ENCODE measurements around the gene FBLL1.
A peak's percentile ranks its signal among the peaks of the same experiment; 100 is the strongest.
"Not testable (repeated sequence)": the region's sequence is repeated elsewhere in the genome, so short reads cannot be mapped to it uniquely, and the experiment has no call there.

The FBLL1 gene

GRCh38 chr5:168528521-168529373 is at the start of gene FBLL1:
FBLL1 (plus strand) TSS chr5:168529305; CDS start chr5:168529505, 200 bp downstream.
- peak; percentile 38 for DNase-seq

DNA sequence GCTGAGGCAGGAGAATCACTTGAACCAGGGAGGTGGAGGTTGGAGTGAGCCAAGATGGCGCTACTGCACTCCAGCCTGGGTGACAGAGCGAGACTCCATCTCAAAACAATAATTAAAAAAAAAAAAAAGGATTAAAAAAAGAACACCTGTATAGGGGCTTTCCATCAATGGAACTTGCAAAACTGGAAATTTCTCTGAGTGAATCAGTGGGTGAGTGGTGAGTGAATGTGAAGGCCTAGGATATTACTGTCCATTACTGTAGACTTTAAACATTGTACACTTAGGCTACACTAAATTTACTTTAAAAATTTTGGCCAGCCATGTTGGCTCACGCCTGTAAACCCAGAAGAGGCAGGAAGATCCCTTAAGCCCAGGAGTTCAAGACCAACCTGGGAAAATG is 48.5 kb upstream of the FBLL1 start:
- DNase-seq: no peak

- no peak for DNase-seq
These were observed 47.7 kb upstream of the FBLL1 start for GRCh38 chr5:168481330-168481788.

DNA sequence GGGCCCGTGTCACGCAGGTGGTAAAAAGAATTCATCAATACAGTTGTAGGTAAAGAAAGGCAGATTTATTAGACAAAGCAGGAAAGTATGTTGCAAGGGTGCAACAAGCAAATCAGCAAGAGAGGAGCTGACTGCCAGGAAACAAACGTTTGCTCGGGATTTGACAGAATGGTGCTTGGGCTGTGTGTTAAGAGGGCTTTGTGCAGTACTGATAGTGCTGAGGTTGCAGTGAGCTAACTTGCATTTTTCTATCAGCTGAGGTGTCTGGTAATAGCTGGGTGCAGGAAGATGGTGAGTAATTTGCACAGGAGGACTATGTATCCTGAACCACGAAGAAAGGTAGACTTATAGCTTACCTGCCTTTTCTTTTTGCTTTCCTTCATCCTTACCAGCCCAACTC is 46.7 kb upstream of the FBLL1 start:
- no peak for DNase-seq

DNA sequence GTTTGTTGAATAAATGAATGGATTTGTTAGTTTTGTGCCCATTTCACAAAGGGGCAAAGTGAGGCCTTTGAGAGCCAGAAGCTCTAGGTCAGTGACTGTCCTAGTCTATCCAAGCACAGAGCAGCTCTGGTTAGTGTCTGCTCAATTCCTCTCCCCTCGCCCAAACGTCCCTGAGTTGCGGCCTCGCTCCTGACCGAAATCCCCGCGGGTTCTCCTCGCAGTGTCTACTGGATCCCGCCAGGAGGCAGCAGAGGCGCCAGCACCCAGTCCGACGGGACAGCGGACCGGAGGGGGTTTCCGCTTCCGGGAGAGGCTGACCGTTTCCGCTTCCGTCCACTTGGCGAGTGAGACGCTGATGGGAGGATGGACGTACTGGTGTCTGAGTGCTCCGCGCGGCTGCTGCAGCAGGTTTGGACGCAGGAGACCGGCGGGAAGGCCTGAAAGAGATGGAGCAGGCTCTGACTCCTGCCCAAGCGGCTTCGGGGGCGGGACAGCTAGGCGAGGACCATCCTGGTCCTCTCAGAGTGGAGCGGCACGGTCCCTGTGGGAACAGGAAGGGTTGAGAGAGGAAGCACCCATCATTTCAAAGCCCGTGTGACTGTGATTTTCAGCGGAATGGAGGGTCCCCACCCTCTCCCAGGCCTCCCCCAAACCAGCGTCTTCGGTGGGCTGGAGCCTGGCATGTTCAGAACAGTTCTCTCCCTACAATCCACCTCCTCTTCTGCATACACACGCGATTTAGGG is 42.8 kb upstream of the FBLL1 start, which contains the start of gene RARS1:
RARS1 (plus strand) TSS at position 336 of the 744 bp plus-strand sequence; CDS start at position 364, 28 bp downstream.
- peak; percentile 89 for DNase-seq

GRCh38 chr5:168489059-168489458 is 40.0 kb upstream of the FBLL1 start:
- no peak for DNase-seq

DNA sequence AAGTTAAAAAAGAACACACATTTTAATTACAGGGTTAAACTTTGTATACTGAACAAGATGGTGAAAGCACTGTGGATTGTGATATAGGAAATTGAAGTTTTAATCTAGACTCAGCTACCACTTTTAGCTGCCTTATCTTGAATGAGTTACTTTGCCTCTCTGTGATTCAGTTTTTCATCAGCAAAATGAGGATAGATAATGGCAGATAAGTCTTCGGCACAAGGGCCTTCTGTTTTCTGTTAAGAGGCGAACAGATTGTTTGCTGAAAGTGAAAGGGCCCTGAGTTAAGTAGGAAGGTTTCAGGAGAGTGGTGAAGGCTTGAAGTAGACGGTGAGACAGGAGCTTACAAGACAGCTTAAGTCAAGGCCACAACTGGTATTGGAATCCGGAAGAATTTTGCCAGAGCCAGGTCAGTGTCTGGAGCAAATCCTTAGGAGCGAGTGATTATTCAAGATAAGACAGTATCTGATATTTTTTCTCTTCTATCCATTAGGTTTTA is 35.0 kb upstream of the FBLL1 start:
- DNase-seq: no peak

GRCh38 chr5:168502563-168503237 is 26.4 kb upstream of the FBLL1 start:
- DNase-seq: no peak

GRCh38 chr5:168513861-168514428 is 15.2 kb upstream of the FBLL1 start:
- no peak for DNase-seq

DNA sequence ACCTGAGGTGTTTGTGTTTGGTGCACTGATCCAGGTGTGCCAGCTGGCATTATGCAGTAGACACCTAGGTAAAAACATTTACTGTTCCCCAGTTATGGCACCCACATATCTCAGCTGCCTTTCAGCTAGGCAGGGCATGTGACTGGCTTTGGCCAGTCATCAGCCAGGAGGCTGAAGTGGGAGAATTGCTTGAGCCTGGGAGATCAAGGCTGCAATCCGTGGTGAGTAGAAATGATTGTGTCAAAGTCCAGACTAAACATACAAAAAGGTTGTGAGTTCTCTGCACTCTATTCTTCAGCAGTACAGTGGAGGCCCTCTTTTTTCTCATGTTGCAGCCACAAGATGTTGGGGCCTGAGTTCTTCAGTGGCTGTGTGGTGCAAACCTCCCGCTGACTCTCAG is 3.2 kb upstream of the FBLL1 start:
- no peak for DNase-seq

GRCh38 chr5:168527756-168528295 is 1.3 kb upstream of the FBLL1 start:
- no peak for DNase-seq

DNA sequence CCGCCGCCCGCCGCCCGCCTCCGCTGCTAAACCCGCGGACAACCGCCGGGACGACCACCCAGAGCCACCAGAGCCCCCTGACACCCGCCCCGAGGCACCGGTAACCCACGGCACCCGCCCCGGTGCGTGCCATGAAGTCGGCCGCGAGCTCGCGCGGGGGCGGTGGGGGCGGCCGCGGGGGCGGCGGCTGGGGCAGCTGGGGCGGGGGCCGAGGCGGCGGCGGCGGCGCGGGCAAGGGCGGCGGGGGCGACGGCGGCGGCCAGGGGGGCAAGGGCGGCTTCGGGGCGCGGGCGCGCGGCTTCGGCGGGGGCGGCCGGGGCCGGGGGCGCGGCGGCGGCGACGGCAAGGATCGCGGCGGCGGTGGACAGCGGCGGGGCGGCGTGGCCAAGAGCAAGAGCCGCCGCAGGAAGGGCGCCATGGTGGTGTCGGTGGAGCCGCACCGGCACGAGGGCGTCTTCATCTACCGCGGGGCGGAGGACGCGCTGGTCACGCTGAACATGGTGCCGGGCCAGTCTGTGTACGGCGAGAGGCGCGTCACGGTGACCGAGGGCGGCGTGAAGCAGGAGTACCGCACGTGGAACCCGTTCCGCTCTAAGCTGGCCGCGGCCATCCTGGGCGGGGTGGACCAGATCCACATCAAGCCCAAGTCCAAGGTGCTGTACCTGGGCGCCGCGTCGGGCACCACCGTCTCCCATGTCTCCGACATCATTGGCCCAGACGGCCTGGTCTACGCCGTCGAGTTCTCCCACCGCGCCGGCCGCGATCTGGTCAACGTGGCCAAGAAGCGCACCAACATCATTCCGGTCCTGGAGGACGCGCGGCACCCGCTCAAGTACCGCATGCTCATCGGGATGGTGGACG is 499 bp downstream of the FBLL1 start:
- no peak for DNase-seq

DNA sequence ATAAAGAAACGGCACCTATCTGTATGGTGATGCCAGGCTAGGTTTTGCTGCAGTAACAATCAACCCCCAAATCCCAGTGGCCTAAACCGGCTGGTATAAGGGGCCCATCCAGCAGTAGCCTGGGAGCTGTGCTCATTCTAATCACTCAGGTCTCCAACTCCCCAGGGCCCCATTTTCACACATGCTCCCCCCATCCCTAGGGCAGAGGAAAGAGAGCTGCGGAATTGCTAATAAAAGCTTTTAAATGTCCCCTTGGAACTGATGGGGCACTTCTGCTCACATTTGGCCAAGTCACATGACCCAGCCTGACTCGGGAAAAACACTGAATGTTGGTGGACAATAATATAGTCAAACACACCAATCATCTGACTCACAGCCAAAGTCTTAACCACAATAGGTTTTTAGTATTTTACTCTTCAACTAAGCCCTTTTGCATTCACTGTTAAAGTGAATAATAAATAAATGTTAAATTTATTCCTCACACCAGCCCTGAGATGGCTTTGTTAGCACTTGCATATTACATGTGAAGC is 1.6 kb downstream of the FBLL1 start:
- DNase-seq: no peak

DNA sequence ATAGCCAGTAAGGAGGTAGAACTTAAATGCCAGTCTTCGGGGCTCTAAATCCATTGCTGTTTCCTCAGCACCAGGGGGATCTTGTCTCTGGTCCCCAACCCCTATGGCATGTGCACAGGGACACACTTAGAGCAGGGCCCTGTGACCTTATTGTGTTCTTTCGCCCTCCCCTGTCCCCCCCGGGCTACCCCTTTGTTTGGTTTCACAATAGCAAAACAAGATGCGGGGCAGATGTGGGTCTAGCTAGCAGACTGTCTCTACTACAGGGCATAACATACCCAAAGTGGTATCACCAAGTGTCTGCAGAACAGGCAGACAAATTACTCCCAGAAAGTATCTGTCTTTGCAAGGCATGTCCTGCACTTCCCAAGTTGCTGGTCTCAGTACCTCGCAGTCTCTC is 2.1 kb downstream of the FBLL1 start:
- DNase-seq: no peak

- no peak for DNase-seq
These were observed 3.1 kb downstream of the FBLL1 start for GRCh38 chr5:168531987-168532864.

- DNase-seq: not testable (repeated sequence)
These were observed 5.2 kb downstream of the FBLL1 start for GRCh38 chr5:168534351-168534750.

DNA sequence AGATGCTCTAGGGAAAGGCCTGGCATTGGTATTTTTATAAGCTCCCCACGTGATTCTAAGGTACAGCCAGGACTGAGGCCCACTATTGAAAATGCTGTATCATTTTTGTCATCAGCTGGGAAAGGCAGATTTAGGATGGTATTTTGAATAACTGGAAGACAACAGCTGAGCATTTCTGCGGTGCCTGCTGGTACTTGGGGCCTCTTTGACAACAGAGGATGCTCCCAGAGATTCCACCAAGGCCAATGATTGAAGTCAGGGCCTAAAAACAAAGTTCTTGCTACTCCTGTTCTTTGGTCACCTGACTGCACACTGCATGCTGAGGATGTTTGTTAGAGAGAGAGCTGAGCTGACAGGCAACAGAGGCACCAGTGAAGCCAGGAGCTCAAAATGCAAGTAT is 8.1 kb downstream of the FBLL1 start:
- no peak for DNase-seq

- DNase-seq: no peak
These were observed 20.4 kb downstream of the FBLL1 start for GRCh38 chr5:168549554-168549953.

- no peak for DNase-seq
These were observed 21.6 kb downstream of the FBLL1 start for GRCh38 chr5:168550656-168551055.

DNA sequence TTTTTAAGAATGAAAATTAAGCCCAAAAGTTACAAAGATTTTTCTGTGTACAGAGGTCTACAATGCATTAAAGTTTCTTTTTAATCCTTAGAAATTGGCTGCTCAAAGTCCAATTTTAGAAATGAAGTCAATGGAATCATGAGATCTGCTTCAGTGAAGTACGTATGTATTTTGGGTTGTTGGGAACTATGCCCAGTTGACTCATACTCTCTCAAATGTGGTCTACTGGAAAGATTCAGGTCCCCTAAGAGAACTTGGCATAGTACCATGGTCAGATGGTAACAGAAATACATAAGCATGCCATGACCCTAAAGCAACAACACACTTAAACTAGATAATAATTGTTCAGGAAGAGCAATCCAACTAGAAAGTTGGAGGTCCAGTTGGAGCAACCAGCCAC is 23.0 kb downstream of the FBLL1 start:
- DNase-seq: no peak
